ENCODE data around the gene RET. TPM values are rescaled to one million over a fixed set of nuclear protein-coding genes. Genes with fewer than 3 reads are reported as not detected.

RET gene
- total and polyA plus RNA-seq, 2 of the 8 experiments (the other 6 are each of a cell fraction or from before 2014, with no cell fraction given) = 6.7 to 8.4 TPM

GRCh38 chr10:43127442-43127841 lies 50.6 kb downstream of the RET start:
- peaks cover 0 to 1% of the 10 kb centered on the region in 2 experiments for H4K20me1 ChIP-seq (replicated peaks in 1 of 2; ENCODE audit: control insufficient read depth in 1 of 2, insufficient read depth in 2 of 2, low read length in 2 of 2)
- H2AK5ac ChIP-seq (ENCODE audit: low read depth, low read length) = no peak overlapping the region
- H2AFZ ChIP-seq (ENCODE audit: low read length) = no peak overlapping the region
- H3K56ac ChIP-seq (replicated peaks; ENCODE audit: insufficient read length, low read depth, low read length) = no peak overlapping the region
- no peak for DNase-seq (ENCODE audit: low read depth in 1 of 2, low spot score in 2 of 2)
- WGBS, 2 experiments (ENCODE audit: extremely low coverage in 1 of 2, insufficient coverage in 1 of 2, insufficient read length in 1 of 2, insufficient replicate concordance in 2 of 2, low coverage in 1 of 2, low lambda C conversion rate in 2 of 2, missing lambda C conversion rate in 1 of 2) = 87% methylated on average over 9 of the region's 9 CpGs; no CpG with 5 or more reads in 1 of the 2 experiments
- H2BK5ac ChIP-seq (ENCODE audit: low read depth, low read length) = no peak overlapping the region
- H3K79me1 ChIP-seq (ENCODE audit: low read depth, low read length) = no peaks in the 10 kb centered on the region
- FAIRE-seq = no peak
- H3K23me2 ChIP-seq (ENCODE audit: low read depth, low read length) = no peaks in the 10 kb centered on the region
- no peak overlapping the region for H3K4me3 ChIP-seq (ENCODE audit: extremely low read depth in 1 of 4, insufficient read depth in 2 of 4, low read depth in 3 of 4, low read length in 4 of 4)
- CTCF ChIA-PET (ENCODE audit: partially characterized antibody) = no interaction called here
- no peak overlapping the region for H3K18ac ChIP-seq (ENCODE audit: extremely low read depth, low read length)
- H3K36me3 ChIP-seq (ENCODE audit: control insufficient read depth in 2 of 4, insufficient read depth in 4 of 4, low read length in 3 of 4) = no peaks in the 10 kb centered on the region; a peak in 2 of 8 replicates
- no peak overlapping the region for H4K91ac ChIP-seq (replicated peaks; ENCODE audit: insufficient read length, low read length)
- H3K79me2 ChIP-seq (ENCODE audit: control insufficient read depth in 1 of 2, insufficient read depth in 2 of 2, low read length in 2 of 2) = no peaks in the 10 kb centered on the region
- H4K8ac ChIP-seq (ENCODE audit: extremely low read depth, insufficient read depth, low read length) = no peak overlapping the region
- TF ChIP-seq SIX5 (IDR thresholded peaks at IDR 0.05; ENCODE audit: low read depth, low read length) = no peak
- TF ChIP-seq GABPA (IDR thresholded peaks at IDR 0.05; ENCODE audit: borderline replicate concordance, insufficient read depth, low read length) = no peak
- TF ChIP-seq CHD2 (IDR thresholded peaks at IDR 0.05; ENCODE audit: low read length) = no peak
- no peak for TF ChIP-seq TCF12 (IDR thresholded peaks at IDR 0.05; ENCODE audit: low read depth, low read length)
- no peak for TF ChIP-seq POLR2AphosphoS5 (IDR thresholded peaks at IDR 0.05; ENCODE audit: low read depth, low read length)
- TF ChIP-seq KDM4A (IDR thresholded peaks at IDR 0.05; ENCODE audit: low read depth, low read length, severe bottlenecking) = no peak
- TF ChIP-seq ZNF274 (IDR thresholded peaks at IDR 0.05; ENCODE audit: borderline replicate concordance, extremely low read depth, low read length) = no peak
- TF ChIP-seq TBP (IDR thresholded peaks at IDR 0.05; ENCODE audit: low read depth, low read length) = no peak
- no peak for TF ChIP-seq JUN (IDR thresholded peaks at IDR 0.05; ENCODE audit: low read depth, low read length)
- no peak for TF ChIP-seq SP1 (IDR thresholded peaks at IDR 0.05; ENCODE audit: low read depth, low read length)
- TF ChIP-seq HDAC6 (IDR thresholded peaks at IDR 0.05; ENCODE audit: low read depth, low read length) = no peak
- TF ChIP-seq TEAD4 (IDR thresholded peaks at IDR 0.05; ENCODE audit: low read depth, low read length) = no peak
- TF ChIP-seq FOSL1 (IDR thresholded peaks at IDR 0.05; ENCODE audit: insufficient read depth, low read depth, low read length) = no peak
- no peak for TF ChIP-seq ATF2 (IDR thresholded peaks at IDR 0.05; ENCODE audit: low read length)
- TF ChIP-seq POLR2A (IDR thresholded peaks at IDR 0.05; ENCODE audit: control extremely low read depth in 1 of 2, low read depth in 2 of 2, low read length in 2 of 2) = no peak
- H2BK20ac ChIP-seq (ENCODE audit: low read length) = no peak overlapping the region
- H3K4ac ChIP-seq (replicated peaks; ENCODE audit: insufficient read length, low read depth, low read length) = no peak overlapping the region
- no peak overlapping the region for H3K27ac ChIP-seq (ENCODE audit: low read depth, low read length)
- peaks cover 0 to 4% (median 1%) of the 10 kb centered on the region in 4 experiments; a peak in 1 of 7 replicates for H3K4me1 ChIP-seq (replicated peaks in 1 of 4; ENCODE audit: control insufficient read depth in 3 of 4, insufficient read depth in 4 of 4, low read length in 3 of 4)
- no peaks in the 10 kb centered on the region for H3K27me3 ChIP-seq (replicated peaks in 1 of 4; ENCODE audit: control insufficient read depth in 3 of 4, extremely low read depth in 1 of 4, insufficient read depth in 3 of 4, low read length in 3 of 4)
- H3K4me2 ChIP-seq (ENCODE audit: insufficient read depth in 1 of 2, low read depth in 2 of 2, low read length in 2 of 2) = no peak overlapping the region
- no peak overlapping the region for H2BK120ac ChIP-seq (replicated peaks; ENCODE audit: low read depth, low read length)
- no peak overlapping the region for H3K9ac ChIP-seq (replicated peaks in 1 of 4; ENCODE audit: extremely low read depth in 1 of 4, low read depth in 3 of 4, low read length in 3 of 4)
- POLR2A ChIA-PET (ENCODE audit: partially characterized antibody) = no interaction called here
- no peak overlapping the region for H4K5ac ChIP-seq (ENCODE audit: insufficient read length, low read depth, low read length)
- H2BK15ac ChIP-seq (ENCODE audit: low read length) = no peak overlapping the region
- H3K23ac ChIP-seq (ENCODE audit: insufficient read length) = no peak overlapping the region
- no peak overlapping the region for H2BK12ac ChIP-seq (ENCODE audit: low read depth, low read length)
- H3K14ac ChIP-seq (ENCODE audit: insufficient read length) = no peak overlapping the region
- no peaks in the 10 kb centered on the region; a peak in 1 of 4 replicates for H3K9me3 ChIP-seq (ENCODE audit: insufficient read depth in 2 of 2, low read depth in 1 of 2, low read length in 1 of 2)

Measured in H1 (cell line).